Peyer's patch (tissue), 4 donors: ENCODE results near the gene COG5.

Source experiments
- POLR2A ChIP-seq, 2 donors: fragments of 450-650 bp; IDR thresholded peaks; one replicate each; pipeline ENCODE4 v1.5.1; 2017; ENCODE audit warnings: antibody characterized with exemption in 2 of 2, mild to moderate bottlenecking in 2 of 2, moderate library complexity in 2 of 2
- TF ChIP-seq, protein P1 (sequence below), 6 experiments: fragments of 450-650 bp in 4 of 6; fragments of 200-600 bp in 2 of 6; sonication (generic) in 1 of 6; IDR thresholded peaks; one replicate each; pipeline ENCODE4 v1.5.1; 2017 to 2019; ENCODE audit warnings: antibody characterized with exemption in 6 of 6, mild to moderate bottlenecking in 3 of 6, moderate library complexity in 1 of 6

DNA sequence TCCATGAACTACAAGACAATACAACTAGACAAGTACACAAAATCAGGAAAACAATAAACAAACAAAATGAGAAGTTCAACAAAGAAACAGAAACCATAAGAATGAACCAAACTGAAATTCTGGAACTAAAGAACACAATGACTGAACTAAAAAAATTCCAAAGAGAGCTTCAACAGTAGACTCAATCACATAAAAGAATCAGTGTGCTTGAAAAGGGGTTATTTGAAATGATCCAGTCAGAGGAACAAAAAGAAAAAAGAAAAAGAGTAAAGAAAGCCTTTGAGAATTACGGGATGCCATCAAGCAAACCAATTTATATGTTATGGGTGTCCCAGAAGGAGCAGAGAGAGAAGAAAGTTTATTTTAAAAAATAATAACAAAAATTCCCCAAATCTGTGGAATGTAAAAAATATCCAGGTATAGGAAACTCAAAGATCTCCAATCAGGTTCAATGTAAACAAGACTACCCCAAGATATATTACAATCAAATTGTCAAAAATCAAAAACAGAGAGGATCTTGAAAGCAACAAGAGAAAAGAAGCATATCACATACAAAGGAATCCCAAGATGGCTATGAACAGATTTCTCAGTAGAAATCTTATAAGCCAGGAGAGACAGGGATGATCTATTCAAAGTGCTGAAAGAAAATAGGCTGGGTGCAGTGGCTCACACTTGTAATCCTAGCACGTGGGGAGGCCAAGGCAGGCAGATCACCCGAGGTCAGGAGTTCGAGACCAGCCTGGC, 18.7 kb downstream of the COG5 start:
- TF ChIP-seq, protein P1, sequence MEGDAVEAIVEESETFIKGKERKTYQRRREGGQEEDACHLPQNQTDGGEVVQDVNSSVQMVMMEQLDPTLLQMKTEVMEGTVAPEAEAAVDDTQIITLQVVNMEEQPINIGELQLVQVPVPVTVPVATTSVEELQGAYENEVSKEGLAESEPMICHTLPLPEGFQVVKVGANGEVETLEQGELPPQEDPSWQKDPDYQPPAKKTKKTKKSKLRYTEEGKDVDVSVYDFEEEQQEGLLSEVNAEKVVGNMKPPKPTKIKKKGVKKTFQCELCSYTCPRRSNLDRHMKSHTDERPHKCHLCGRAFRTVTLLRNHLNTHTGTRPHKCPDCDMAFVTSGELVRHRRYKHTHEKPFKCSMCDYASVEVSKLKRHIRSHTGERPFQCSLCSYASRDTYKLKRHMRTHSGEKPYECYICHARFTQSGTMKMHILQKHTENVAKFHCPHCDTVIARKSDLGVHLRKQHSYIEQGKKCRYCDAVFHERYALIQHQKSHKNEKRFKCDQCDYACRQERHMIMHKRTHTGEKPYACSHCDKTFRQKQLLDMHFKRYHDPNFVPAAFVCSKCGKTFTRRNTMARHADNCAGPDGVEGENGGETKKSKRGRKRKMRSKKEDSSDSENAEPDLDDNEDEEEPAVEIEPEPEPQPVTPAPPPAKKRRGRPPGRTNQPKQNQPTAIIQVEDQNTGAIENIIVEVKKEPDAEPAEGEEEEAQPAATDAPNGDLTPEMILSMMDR (IDR thresholded peaks at IDR 0.05), result no peak
- no peak for TF ChIP-seq POLR2A (IDR thresholded peaks at IDR 0.05)
